H1 (cell line): ENCODE measurements around the gene ABCC11. TPM values are rescaled to one million over a fixed set of nuclear protein-coding genes. Genes with fewer than 3 reads are reported as not detected.

Experiments
- CTBP2 ChIP-seq: IDR thresholded peaks from 2 replicates; pipeline ENCODE4 v1.7.0; 2011; ENCODE audit warnings: borderline replicate concordance, mild to moderate bottlenecking, moderate library complexity, mixed read lengths, low read length; ENCODE audit not compliant: insufficient read depth, insufficient read length
- CTCF ChIP-seq, 3 experiments: IDR thresholded peaks; 1 replicate in 2 of 3; 2 replicates in 1 of 3; pipeline versions ENCODE4 v1.5.1 to v1.6.1; 2011; ENCODE audit warnings: low read length in 3 of 3, mild to moderate bottlenecking in 3 of 3, inconsistent platforms in 2 of 3, low read depth in 1 of 3, moderate library complexity in 1 of 3; ENCODE audit not compliant: insufficient read depth in 1 of 3; ENCODE audit errors: control extremely low read depth in 1 of 3
- POU5F1 ChIP-seq: IDR thresholded peaks from 2 replicates; pipeline ENCODE4 v1.6.1; 2011; ENCODE audit warnings: low read depth, mild to moderate bottlenecking, low read length, moderate library complexity
- SP2 ChIP-seq: IDR thresholded peaks from 2 replicates; pipeline ENCODE4 v1.6.1; 2012; ENCODE audit warnings: mild to moderate bottlenecking, low read length, inconsistent platforms
- SRF ChIP-seq: IDR thresholded peaks from 2 replicates; pipeline ENCODE4 v1.6.1; 2011; ENCODE audit warnings: mild to moderate bottlenecking, low read depth, low read length, moderate library complexity
- polyA plus RNA-seq, 7 experiments: library from polyadenylated mRNA; depleted of rRNA in 3 of 7; stranded (reverse) in 5 of 7; unstranded in 2 of 7; fragments of >200 nt in 5 of 7; fragments of 200-250 nt in 2 of 7; gene quantifications; 1 replicate in 5 of 7; 2 replicates in 1 of 7; 4 replicates in 1 of 7; pipeline versions ENCODE4 v1.2.1 to v1.2.3, GENCODE V29; 2011 to 2013; ENCODE audit warnings: missing spikeins in 2 of 7, mixed read lengths in 2 of 7
- total RNA-seq: library from RNA; stranded (reverse); fragmentation: NEBNext Ultra II Directional; extraction: Animal tissue kit (Norgen Biotek cat#: 25700); gene quantifications from 2 replicates; pipeline ENCODE4 v1.2.1, GENCODE V29; 2021

ABCC11 gene
- total and polyA plus RNA-seq, 2 of the 8 experiments (the other 6 are each of a cell fraction or from before 2014, with no cell fraction given), result 0.06 TPM; not detected in 1

DNA sequence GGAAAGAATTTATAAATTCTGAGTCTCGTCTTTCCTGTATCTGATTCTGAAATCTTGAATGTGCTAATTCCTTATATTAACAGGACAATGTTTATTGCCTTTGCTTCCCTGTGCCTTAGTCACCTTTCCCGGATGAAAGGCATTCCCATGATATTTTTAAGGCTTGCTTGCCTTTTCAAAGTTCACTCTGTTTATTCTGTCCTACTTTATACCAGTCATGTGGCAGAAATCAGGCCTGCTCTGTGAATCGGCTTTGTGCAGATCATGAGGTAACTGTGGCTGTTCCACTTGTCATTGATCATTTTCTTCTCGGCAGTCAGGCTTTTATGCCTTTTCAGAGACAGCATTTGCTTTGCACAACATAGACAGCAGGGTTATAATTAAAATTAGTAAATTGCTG lies 28.8 kb upstream of the ABCC11 start (continued):
- TF ChIP-seq CTCF (IDR thresholded peaks at IDR 0.05; ENCODE audit: control extremely low read depth in 1 of 3, insufficient read depth in 1 of 3, low read depth in 1 of 3, low read length in 3 of 3) (no peak), SRF (no peak), POU5F1 (no peak), SP2 (no peak), CTBP2 (no peak)
